Activated T-cell treated with anti-CD3 and anti-CD28 coated beads, Interleukin-2, amount 50 U/mL, for 48 hours (primary cell): Measurements from ENCODE around the gene FREM2.

Source experiments
- DNase-seq, 2 experiments: peaks; one replicate each; pipeline ENCODE4 v3.0.0-alpha.2; 2020

The FREM2 gene

DNA sequence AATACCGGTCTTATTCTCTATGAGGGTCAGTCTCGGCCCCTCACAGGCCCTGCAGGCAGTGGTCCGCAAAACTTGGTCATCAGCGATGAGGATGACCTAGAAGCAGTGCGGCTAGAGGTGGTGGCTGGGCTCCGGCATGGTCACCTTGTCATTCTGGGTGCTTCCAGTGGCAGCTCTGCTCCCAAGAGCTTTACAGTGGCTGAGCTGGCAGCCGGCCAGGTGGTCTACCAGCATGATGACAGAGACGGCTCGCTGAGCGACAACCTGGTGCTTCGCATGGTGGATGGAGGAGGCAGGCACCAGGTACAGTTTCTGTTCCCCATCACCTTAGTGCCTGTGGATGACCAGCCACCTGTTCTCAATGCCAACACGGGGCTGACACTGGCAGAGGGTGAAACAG is 1.8 kb downstream of the FREM2 start:
- DNase-seq = no peak

DNA sequence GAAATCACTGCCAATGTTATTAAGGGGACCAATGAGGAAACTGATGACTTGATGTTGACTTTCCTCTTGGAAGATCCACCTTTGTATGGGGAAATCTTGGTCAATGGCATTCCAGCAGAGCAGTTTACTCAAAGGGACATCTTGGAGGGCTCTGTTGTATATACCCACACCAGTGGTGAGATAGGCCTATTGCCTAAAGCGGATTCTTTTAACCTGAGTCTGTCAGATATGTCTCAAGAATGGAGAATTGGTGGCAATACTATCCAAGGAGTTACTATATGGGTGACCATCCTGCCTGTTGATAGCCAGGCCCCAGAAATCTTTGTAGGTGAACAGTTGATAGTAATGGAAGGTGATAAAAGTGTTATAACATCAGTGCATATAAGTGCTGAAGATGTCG is 3.4 kb downstream of the FREM2 start:
- no peak for DNase-seq

DNA sequence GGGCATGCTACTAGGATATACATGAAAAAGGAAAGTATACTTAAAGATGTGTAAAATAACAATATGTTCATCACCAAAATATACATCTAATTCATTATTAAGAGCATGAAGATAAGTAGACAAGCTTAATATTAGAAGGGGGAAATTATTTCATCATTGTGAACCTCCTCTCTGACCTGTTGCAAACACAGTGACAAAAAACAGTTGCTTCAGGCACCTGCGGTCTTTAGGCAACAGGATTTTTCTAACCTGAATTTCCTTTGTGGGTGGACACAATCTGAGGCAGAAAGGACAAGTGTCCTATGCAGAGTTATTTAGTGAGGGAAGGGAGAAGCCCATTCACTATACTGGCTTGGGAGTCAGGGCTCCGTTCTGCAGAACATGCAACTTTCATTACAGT is 6.3 kb downstream of the FREM2 start:
- no peak for DNase-seq

- no peak for DNase-seq
These were observed 6.8 kb downstream of the FREM2 start for GRCh38 chr13:38693641-38694040.

- no peak for DNase-seq
These were observed 10.3 kb downstream of the FREM2 start for GRCh38 chr13:38697197-38697596.

GRCh38 chr13:38697628-38698333 is 10.9 kb downstream of the FREM2 start:
- no peak for DNase-seq

- no peak for DNase-seq
These were observed 13.2 kb downstream of the FREM2 start for GRCh38 chr13:38700051-38700450.

GRCh38 chr13:38702669-38703068 is 15.8 kb downstream of the FREM2 start:
- DNase-seq = no peak

GRCh38 chr13:38703255-38703654 is 16.4 kb downstream of the FREM2 start:
- DNase-seq = no peak

DNA sequence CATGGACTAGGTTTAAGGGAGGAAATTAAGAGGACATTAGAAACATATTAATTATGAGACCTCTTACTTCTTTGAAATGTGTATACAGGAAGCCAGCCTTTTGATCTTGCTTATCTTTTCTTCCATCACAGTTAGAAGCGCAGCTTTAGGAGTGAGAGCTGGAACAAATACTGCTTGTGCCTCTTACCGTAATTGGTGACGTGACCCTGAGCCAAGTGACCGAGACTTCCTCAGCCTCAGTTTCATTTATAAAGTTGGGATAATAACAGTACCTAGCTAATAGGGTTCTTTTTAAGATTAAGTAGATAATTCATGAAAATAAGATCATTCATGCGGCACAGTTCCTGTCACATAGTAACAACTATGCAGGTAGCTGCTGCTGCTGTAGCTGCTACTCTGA is 18.5 kb downstream of the FREM2 start:
- DNase-seq = no peak

- DNase-seq = no peak
These were observed 20.6 kb downstream of the FREM2 start for GRCh38 chr13:38707460-38707859.

DNA sequence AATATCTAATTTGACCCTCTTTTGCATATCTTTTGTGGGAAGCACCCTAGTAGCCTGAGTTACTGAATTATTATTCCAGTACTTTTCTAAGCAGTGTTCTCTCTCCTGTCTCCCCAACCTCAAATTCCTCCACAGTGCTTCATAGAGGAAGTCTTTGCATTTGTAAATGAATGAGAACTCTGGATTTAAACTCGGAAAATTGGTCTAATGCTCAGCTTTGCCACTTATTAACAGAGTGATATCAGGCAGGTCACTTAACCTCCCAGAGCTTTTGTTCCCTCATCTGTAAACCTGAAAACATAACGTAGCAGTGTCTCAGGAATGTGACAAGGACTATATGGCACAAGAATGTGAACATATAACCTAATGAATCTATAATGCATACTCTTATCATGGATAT is 26.2 kb downstream of the FREM2 start:
- DNase-seq = no peak

DNA sequence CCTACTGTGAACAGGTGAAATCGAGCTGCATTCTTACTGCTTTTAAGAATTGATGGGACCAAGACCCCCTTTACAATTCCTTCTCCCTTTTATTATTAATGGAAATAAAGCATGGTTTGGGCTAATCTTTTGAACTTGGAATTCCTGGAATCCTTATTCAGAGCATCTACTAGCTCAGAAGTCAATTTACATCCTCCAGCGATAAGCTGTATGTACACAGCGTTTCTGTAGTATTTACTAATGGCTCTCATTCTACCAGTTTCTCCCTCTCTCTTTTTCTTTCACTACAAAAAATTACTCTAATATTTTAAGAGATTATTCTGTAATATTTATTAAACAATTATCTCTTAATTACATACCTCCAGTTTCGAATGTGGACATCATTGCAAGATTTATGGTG is 31.5 kb downstream of the FREM2 start:
- no peak for DNase-seq

- DNase-seq = no peak
These were observed 43.5 kb downstream of the FREM2 start for GRCh38 chr13:38730332-38730731.

DNA sequence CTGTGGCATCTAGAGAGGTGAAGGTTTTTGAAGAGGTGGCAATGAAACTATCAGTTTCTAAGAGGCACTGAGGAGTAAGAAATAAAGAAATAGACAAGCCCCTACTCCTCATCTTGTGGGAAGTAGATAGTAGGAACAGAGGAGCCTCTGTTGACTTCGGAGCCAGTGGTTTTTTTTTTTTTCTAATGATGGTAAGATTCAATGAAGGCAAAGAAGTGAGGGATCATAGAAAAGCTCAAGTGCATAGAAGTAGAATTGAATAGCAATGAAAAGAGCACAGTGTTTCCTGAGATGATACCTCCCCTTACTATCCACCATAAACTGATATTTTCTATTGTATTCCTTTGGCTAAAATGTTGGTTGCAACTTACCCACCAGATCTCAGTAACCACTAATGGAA is 46.3 kb downstream of the FREM2 start:
- DNase-seq = no peak

DNA sequence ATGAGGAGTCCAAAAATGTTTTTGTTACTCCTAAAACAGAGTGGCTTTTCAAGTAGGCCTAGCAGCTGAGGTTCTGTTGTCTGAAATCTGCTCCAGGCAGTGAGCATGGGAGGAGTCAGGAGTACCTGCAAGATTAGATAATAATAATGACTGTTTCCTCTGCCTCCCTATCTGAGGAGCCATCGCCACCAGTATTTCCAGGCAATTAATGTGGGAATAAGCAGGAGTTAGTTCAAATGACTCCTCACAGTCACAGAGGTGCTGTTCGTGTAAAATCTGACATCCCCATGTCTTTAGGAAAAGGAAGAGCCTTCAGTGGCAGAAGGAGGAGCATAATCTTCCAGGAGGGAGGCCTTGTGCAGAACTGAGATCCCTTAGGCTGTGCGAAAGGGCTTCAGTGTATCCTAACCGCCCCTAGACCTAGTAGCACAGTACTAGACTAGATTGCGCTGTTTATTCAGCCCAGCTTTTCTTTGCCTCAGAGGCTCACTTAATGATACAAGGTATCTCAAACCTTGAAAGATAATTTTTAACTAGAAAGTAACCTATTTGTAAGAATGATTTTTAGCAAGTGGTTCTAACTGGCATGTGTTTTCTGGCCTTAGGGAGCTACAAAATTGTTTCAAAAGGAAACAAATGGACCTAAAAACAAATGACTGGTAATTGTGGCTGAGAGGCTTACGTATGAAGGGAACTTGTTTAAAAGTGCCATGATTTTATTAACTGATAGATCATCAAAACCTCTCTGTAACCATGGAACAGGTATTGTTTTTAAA is 49.0 kb downstream of the FREM2 start:
- DNase-seq = no peak

- no peak for DNase-seq
These were observed 56.6 kb downstream of the FREM2 start for GRCh38 chr13:38743466-38743865.

DNA sequence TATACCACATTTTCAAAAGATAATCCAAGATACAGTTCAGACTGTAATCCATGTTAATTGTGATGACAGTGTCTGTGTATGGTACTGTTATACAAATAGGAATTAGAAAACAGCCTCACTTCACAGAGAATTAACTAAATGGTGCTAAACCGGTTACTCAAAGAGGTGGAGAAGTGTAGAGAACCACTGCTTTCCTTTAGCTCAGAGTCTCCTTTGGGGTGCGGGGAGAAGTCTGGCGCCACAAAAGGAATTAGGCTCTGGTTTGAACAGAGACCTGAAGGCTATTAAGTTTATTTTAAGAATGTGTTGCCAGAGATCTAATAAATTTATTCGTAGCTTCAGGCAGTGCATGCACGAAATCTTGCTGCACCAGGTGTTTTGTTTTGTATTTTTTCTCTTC is 65.8 kb downstream of the FREM2 start:
- no peak for DNase-seq

DNA sequence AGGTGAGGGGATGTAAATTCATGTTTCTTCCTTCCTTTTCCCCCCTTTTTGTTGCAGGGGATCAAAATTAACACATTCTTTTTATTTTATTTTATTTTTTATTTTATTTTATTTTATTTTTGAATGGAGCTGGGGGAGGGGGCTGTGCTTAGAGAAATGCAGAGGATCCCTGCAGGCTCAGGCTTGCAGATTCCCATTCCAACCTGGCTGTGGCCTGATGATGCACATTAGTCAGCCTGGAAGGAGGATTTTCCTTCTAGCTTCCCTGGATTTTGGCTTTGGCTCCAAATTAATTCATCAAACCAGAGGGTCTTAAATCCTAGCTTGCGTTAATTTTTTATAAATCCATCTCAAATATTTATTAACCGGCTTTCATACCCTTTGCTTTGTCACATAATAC is 67.0 kb downstream of the FREM2 start:
- no peak for DNase-seq

- no peak for DNase-seq
These were observed 68.9 kb downstream of the FREM2 start for GRCh38 chr13:38755793-38756192.

GRCh38 chr13:38758277-38758676 is 71.4 kb downstream of the FREM2 start:
- DNase-seq = no peak

- DNase-seq = no peak
These were observed 72.5 kb downstream of the FREM2 start for GRCh38 chr13:38759390-38759789.

- DNase-seq = no peak
These were observed 76.8 kb downstream of the FREM2 start for GRCh38 chr13:38763446-38764381.

DNA sequence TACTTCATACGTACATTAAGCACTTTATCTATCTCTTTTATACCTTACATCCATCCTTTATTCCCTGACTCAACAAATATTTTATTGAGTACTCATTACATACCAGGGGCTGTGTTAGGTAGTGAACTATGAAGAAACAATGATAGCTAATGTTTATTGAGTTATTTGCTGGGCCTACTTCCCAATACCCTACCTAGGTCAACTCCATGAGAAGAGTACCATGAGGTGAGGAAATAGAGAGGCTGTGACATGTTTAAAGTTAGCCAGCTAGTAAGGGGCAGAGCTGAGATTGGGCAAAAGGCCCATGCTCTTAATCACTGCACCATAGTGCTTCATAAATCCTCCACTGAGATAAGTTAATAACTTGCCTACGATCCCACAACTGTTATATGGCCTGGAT is 79.9 kb downstream of the FREM2 start:
- no peak for DNase-seq
